Activated T-helper 1 cell treated with anti-CD3 and anti-CD28 coated beads, Interleukin-12 subunit alpha, Interleukin-12 subunit beta, Interleukin-2, Interleukin-4 antibody, amounts not matched to agents 30 ng/mL and 10 ng/mL and 1 ng/mL, durations not matched to agents 14 hours and 24 hours and 36 hours (primary cell): ENCODE results near the gene HBE1. TPM values are rescaled to one million over a fixed set of nuclear protein-coding genes. Genes with fewer than 3 reads are reported as not detected.
"Not testable (repeated sequence)": the region's sequence is repeated elsewhere in the genome, so short reads cannot be mapped to it uniquely, and the experiment has no call there.

ENCODE experiments used
- DNase-seq: peaks from one replicate; pipeline ENCODE4 v3.0.0; 2021; ENCODE audit warnings: low spot score
- H3K27ac Mint-ChIP-seq: one replicate; pipeline ENCODE4 v1.8.0; 2021; ENCODE audit warnings: mild to moderate bottlenecking, mixed read lengths
- H3K27me3 Mint-ChIP-seq: one replicate; pipeline ENCODE4 v1.8.0; 2022; ENCODE audit warnings: mild to moderate bottlenecking, moderate library complexity, mixed read lengths; ENCODE audit not compliant: insufficient read depth
- H3K36me3 Mint-ChIP-seq: one replicate; pipeline ENCODE4 v1.8.0; 2021; ENCODE audit warnings: low read depth, mixed read lengths
- H3K4me1 Mint-ChIP-seq: one replicate; pipeline ENCODE4 v1.8.0; 2021; ENCODE audit warnings: low read depth, mixed read lengths
- H3K4me3 Mint-ChIP-seq: one replicate; pipeline ENCODE4 v1.8.0; 2021; ENCODE audit warnings: mild to moderate bottlenecking, moderate library complexity, mixed read lengths
- H3K9me3 Mint-ChIP-seq: one replicate; pipeline ENCODE4 v1.8.0; 2021; ENCODE audit warnings: mixed read lengths
- intact Hi-C: fragments of 100-400 bp; cut with micrococcal nuclease; formaldehyde crosslinking; loops from one replicate; pipeline ENCODE4 v1.15.1; 2024
- total RNA-seq: library from RNA; stranded (reverse); gene quantifications from 2 replicates; pipeline ENCODE4 v1.2.3, GENCODE V29; 2022

The HBE1 gene
- not detected in 2 replicates for total RNA-seq

DNA sequence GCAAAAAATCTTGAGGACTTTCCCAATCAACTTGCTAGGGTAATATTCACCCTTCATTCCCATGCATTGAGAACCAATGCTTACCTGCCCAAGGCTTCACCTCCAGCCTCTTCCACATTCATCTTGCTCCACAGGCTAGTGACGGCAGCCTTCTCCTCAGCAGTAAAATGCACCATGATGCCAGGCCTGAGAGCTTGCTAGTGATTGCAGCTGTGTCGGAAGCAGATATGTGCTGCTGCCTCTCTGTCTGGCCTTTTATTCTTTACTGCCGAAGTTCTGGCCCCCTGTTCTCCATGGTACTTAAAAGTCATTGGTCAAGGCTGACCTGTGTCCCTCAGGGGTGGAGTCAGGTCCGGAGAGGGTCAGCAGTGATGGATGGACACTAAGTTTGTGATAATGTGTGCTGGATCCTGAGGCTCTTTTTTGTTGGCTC is at the start of gene HBE1:
Gene HBE1 (minus strand): TSS at position 231 of the 433 bp plus-strand sequence. CDS start 55 bp downstream, at position 176.
- H3K4me3 Mint-ChIP-seq: no peak within 1 kb of the TSS
- DNase-seq: no peak
- H3K36me3 Mint-ChIP-seq: no peaks in the 10 kb centered on the region
- no peaks in the 10 kb centered on the region for H3K9me3 Mint-ChIP-seq
- peaks cover 5% of the 10 kb centered on the region for H3K27me3 Mint-ChIP-seq
- no peaks in the 10 kb centered on the region for H3K4me1 Mint-ChIP-seq
- intact Hi-C loops: no loop called here
- no peak within 1 kb of the TSS for H3K27ac Mint-ChIP-seq

DNA sequence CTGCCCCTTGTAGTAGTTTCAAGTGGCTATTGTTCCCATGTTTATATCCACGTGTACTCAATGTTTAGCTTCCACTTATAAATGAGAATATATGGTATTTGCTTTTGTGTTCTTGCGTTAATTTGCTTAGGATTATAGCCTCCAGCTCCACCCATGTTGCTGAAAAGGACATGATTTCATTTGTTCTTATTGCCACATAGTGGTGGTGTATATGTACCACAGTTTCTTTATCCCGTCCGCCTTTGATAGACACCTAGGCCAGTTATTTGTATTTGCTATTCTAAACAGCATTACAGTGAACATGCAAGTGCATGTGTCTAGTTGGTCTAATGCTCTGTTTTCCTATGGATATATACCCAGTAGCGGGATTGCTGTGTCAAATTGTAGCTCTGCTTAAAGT is 47.5 kb upstream of the HBE1 start:
- H3K9me3 Mint-ChIP-seq: no peaks in the 10 kb centered on the region
- H3K4me3 Mint-ChIP-seq: no peak overlapping the region
- DNase-seq: no peak
- no peaks in the 10 kb centered on the region for H3K36me3 Mint-ChIP-seq
- no peaks in the 10 kb centered on the region for H3K27me3 Mint-ChIP-seq
- H3K27ac Mint-ChIP-seq: no peak overlapping the region
- intact Hi-C loops: no loop called here
- H3K4me1 Mint-ChIP-seq: no peaks in the 10 kb centered on the region

DNA sequence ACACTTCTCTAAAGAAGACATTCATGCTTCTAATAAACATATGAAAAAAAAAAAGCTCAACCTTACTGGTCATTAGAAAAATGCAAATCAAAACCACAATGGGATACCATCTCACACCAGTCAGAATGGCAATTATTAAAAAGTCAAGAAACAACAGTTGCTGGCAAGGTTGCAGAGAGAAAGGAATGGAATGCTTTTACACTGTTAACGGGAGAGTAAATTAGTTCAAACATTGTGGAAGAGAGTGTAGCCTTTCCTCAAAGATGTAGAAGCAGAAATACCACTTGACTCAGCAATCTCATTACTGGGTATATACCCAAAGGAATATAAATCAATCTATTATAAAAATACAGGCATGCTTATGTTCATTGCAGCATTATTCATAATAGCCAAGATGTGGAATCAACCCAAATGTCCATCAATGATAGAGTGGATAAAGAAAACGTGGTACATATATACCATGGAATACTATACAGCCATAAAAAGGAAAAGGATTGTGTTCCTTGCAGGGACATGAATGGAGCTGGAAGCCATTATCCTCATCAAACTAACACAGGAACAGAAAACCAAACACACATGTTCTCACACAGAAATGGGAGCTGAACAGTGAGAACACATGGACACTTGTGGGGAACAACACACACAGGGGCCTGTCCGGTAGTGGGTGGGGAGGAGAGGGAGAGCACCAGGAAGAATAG is 43.7 kb upstream of the HBE1 start:
- H3K9me3 Mint-ChIP-seq, H3K4me3 Mint-ChIP-seq, intact Hi-C loops, H3K4me1 Mint-ChIP-seq, H3K27me3 Mint-ChIP-seq, DNase-seq, H3K36me3 Mint-ChIP-seq, H3K27ac Mint-ChIP-seq: not testable (repeated sequence)

DNA sequence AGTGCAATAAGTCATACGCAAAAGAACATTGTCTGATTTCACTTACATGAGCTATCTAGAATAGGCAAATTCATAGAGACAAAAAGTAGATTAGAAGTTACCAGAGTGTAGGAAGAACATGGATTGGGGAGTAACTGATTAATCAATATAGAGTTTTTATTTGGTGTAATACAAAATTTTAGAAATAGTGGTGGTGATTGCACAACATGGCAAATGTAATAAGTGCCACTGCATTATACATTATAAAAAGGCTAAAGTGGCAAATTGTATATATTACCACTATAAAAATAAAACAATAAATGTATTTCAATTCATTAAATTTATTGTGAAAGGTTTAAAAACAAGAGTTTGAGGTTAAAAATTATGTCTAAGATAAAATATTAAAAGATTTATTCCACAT is 40.7 kb upstream of the HBE1 start:
- DNase-seq: no peak
- Mint-ChIP-seq H3K4me1 (no peaks in the 10 kb centered on the region), H3K27me3 (no peaks in the 10 kb centered on the region)

DNA sequence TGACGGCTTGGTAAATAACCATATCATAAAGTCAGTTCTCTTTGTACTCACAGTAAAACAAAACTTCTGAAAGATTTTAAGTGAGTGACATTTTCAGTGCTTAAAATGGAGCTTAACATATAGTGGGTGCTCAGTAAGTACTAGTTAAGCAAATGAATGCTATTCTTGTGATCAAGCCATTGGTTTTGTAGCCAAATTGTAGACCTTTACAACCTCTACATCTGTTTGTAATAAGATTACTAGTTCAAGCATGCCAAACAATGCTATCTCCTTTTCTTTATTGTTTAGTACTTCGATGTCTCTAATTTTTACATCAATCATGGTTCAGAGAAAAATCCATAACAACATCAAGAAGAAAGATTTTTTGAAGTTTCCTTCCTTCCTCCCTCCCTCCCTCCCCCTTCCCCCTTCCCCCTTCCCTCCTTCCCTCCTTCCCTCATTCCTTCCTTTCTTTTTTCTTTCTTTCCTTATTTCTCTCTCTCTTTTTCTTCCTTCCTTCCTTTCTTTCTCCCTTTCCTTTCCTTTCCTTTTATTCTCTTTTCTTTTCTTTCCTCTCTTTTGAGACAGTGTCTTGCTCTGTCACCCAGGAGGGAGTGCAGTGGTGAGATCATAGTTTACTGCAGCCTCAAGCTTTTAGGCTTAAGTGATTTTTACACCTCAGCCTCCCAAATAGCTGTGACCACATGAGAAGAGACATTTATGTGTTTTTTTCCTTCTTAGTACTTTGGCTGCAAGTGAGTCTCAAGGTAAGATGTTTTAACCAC is 37.7 kb upstream of the HBE1 start:
- no peaks in the 10 kb centered on the region for H3K27me3 Mint-ChIP-seq
- H3K27ac Mint-ChIP-seq: no peak overlapping the region
- no peaks in the 10 kb centered on the region for H3K36me3 Mint-ChIP-seq
- H3K4me1 Mint-ChIP-seq: no peaks in the 10 kb centered on the region
- no peak overlapping the region for H3K4me3 Mint-ChIP-seq
- intact Hi-C loops: no loop called here
- no peaks in the 10 kb centered on the region for H3K9me3 Mint-ChIP-seq
- no peak for DNase-seq

More for the DNA sequence above, 40.7 kb upstream of the HBE1 start:
- H3K27ac Mint-ChIP-seq: no peak overlapping the region
- intact Hi-C loops: no loop called here
- no peaks in the 10 kb centered on the region for H3K9me3 Mint-ChIP-seq
- no peaks in the 10 kb centered on the region for H3K36me3 Mint-ChIP-seq
- H3K4me3 Mint-ChIP-seq: no peak overlapping the region

DNA sequence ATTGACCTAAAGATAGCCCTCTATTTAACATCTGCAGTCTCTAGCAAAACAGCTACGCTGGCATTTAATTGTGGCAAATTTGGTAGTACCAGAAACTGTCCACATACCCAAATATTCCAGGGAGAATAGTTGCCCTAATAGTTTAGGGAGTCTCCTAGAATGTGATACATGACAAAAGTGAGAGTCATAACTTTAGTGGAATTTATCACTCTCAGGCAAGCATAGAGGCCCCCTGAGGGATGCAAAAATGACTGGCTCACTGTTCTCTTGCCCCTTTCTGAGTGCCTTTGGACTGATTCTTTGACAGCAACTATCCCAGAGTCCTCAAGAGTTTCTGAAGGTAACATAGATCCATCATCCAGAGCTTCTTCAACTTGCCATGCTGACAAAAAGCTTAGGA is 34.3 kb upstream of the HBE1 start:
- H3K9me3 Mint-ChIP-seq: no peaks in the 10 kb centered on the region
- no peak overlapping the region for H3K4me3 Mint-ChIP-seq
- H3K27me3 Mint-ChIP-seq: no peaks in the 10 kb centered on the region
- no peaks in the 10 kb centered on the region for H3K4me1 Mint-ChIP-seq
- no peak for DNase-seq
- H3K36me3 Mint-ChIP-seq: no peaks in the 10 kb centered on the region
- H3K27ac Mint-ChIP-seq: no peak overlapping the region
- intact Hi-C loops: no loop called here

DNA sequence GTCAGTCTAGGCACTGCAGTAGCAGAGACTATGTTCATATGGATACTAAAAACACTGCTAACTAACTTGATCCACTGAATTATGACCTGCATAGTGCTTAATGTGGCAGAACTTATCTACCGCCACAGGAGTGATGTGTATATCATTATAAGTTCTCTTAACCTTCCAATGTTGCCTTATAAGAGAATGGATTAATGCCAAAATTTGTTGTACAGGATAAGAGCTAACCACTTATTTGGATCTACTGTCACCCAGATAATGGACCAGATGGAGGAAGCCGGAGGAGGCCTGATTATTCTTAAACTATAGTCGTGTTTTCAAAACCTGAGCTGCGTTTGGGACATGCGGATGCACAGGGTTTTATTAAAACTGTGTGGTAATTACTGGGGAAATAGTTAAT is 33.9 kb upstream of the HBE1 start:
- no peaks in the 10 kb centered on the region for H3K4me1 Mint-ChIP-seq
- intact Hi-C loops: no loop called here
- DNase-seq: no peak
- H3K36me3 Mint-ChIP-seq: no peaks in the 10 kb centered on the region
- no peaks in the 10 kb centered on the region for H3K9me3 Mint-ChIP-seq
- H3K4me3 Mint-ChIP-seq: no peak overlapping the region
- H3K27me3 Mint-ChIP-seq: no peaks in the 10 kb centered on the region
- H3K27ac Mint-ChIP-seq: no peak overlapping the region

DNA sequence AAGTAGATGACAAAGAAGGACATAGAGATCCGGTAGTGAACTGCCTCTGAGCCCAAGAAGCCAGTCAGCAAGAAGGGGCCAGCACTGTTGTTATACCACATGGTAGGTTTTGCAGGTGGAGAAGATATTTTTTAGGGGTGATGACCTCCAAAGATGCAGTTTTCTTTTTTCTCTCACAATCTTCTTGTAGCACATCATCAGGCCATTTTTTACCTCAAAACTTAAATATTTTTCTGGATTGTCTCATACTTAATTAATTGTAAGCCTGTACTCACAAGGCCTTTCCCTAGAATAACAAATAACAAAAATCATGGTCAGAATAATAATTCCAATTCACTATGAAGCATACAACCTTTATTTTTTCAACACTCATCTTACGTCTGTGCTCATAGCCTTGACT is 32.1 kb upstream of the HBE1 start, which contains the start of gene OR51B4:
Gene OR51B4 (minus strand): TSS at position 101 of the 400 bp plus-strand sequence. CDS start 0 bp downstream, at position 101.
- Mint-ChIP-seq H3K36me3 (no peaks in the 10 kb centered on the region), H3K27me3 (no peaks in the 10 kb centered on the region)

DNA sequence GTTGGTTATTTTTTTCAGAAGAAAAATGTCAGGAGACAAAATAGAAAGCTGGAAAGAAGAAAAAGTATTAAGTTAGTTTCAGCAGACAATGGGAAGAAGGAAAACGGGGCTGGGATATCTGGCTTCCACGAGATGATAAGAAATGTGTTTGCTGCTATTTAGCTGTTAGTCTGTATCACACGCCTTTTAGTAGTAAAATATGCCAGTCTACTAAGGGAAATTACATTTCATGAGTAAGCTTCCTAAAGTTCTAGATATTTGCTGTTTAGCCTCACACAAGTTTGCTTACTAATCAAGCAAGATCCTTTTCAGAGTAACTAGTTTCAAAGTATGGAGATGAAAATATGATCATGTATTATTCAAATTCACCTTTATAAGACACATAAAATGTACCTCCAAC is 30.5 kb upstream of the HBE1 start:
- no peak overlapping the region for H3K4me3 Mint-ChIP-seq
- intact Hi-C loops: no loop called here
- H3K9me3 Mint-ChIP-seq: no peaks in the 10 kb centered on the region
- H3K27me3 Mint-ChIP-seq: no peaks in the 10 kb centered on the region
- no peaks in the 10 kb centered on the region for H3K4me1 Mint-ChIP-seq
- DNase-seq: no peak
- H3K27ac Mint-ChIP-seq: no peak overlapping the region
- no peaks in the 10 kb centered on the region for H3K36me3 Mint-ChIP-seq

More for the DNA sequence above, 32.1 kb upstream of the HBE1 start, which contains the start of gene OR51B4:
- no peak for DNase-seq
- Mint-ChIP-seq H3K4me3 (no peak within 1 kb of the TSS), H3K27ac (no peak within 1 kb of the TSS), H3K4me1 (no peaks in the 10 kb centered on the region), H3K9me3 (no peaks in the 10 kb centered on the region)
- intact Hi-C loops: no loop called here

DNA sequence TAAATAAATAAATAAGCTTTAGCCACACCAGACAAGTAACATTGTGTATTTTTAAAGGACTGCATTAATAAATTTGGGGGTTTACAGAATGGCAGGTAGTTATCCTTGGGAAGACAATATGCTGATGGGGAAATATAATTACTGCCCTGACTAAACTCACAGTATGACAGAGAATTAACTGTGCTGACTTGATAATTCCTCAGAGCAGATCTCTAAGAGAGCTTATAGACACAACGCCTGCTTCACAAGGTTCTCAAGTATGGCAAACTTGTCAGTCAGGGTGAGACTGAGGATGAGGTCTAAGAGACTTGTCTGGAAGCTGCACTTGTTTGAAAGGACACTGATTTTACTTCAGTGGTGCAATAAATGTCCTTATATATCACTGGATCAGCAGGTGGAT is 28.7 kb upstream of the HBE1 start:
- intact Hi-C loops: no loop called here
- no peak overlapping the region for H3K4me3 Mint-ChIP-seq
- H3K4me1 Mint-ChIP-seq: no peaks in the 10 kb centered on the region
- H3K27ac Mint-ChIP-seq: no peak overlapping the region
- no peaks in the 10 kb centered on the region for H3K27me3 Mint-ChIP-seq
- DNase-seq: no peak
- no peaks in the 10 kb centered on the region for H3K36me3 Mint-ChIP-seq
- H3K9me3 Mint-ChIP-seq: no peaks in the 10 kb centered on the region

DNA sequence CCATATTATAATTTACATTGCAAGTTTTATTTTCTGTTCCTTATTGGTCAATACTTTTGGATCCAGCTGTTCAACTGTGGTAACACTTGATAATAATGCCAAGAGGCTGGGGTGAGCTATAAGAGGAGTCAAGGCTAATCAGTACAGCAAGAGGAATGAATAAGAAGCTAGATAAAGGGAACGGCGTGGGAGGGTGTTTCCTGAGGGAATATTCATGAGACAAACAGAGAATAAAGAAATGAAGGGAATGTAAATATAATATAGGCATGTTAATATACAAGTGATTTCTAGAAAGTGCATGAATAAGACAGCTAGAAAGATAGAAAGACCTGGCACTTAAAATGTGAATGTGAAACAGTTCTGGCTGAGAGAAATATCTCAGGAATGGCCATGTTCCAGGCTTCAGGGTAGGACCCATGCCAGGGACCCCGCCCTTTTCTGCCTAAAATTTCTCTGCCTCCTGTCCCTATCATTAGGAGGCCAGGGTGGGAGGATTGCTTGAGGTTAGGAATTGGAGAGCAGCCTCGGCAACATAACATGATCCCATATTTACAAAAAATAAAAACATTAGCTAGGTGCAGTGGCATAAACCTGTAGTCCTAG is 28.1 kb upstream of the HBE1 start:
- Mint-ChIP-seq H3K27me3 (no peaks in the 10 kb centered on the region), H3K9me3 (no peaks in the 10 kb centered on the region), H3K27ac (no peak overlapping the region), H3K4me3 (no peak overlapping the region), H3K4me1 (no peaks in the 10 kb centered on the region), H3K36me3 (no peaks in the 10 kb centered on the region)
- DNase-seq: no peak
- intact Hi-C loops: no loop called here

DNA sequence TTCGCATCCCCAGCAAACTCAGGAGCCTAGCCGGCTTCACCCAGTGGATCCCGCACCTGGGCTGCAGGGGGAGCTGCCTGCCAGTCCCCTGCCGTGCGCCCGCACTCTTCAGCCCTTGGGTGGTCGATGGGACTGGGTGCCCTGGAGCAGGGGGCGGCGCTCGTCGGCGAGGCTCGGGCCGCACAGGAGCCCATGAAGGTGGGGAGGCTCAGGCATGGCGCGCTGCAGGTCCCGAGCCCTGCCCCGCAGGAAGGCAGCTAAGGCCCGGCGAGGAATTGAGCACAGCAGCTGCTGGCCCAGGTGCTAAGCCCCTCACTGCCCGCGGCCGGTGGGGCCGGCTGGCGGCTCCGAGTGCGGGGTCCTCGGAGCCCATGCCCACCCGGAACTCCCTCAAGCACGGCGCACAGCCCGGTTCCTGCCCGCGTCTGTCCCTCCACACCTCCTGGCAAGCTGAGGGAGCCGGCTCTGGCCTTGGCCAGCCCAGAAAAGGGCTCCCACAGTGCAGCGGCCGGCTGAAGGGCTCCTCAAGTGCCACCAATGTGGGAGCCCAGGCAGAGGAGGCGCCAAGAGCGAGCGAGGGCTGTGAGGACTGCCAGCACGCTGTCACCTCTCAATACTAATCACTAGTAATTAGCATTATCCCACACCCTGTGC is 24.7 kb upstream of the HBE1 start:
- intact Hi-C loops, H3K9me3 Mint-ChIP-seq, H3K27me3 Mint-ChIP-seq, H3K4me3 Mint-ChIP-seq, H3K36me3 Mint-ChIP-seq, H3K4me1 Mint-ChIP-seq, DNase-seq, H3K27ac Mint-ChIP-seq: not testable (repeated sequence)

DNA sequence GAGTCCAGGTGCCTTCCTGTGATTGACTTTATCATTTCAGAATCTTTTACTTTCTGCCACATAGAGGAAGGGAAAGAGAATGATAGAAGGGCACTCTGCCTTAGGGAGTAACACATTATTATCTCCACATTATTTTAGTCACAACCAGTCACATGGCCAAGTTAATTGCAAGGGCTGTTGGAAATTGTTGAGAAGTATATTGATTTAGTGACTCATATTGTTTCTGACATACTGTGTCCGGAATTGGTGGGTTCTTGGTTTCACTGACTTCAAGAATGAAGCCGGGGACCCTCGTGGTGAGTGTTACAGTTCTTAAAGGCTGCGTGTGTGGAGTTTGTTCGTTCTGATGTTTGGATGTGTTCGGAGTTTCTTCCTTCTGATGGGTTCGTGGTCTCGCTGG is 23.3 kb upstream of the HBE1 start:
- H3K4me1 Mint-ChIP-seq: no peaks in the 10 kb centered on the region
- H3K27ac Mint-ChIP-seq: no peak overlapping the region
- no peaks in the 10 kb centered on the region for H3K9me3 Mint-ChIP-seq
- intact Hi-C loops: no loop called here
- no peaks in the 10 kb centered on the region for H3K36me3 Mint-ChIP-seq
- no peak overlapping the region for H3K4me3 Mint-ChIP-seq
- no peak for DNase-seq
- no peaks in the 10 kb centered on the region for H3K27me3 Mint-ChIP-seq
